Activated CD4-positive, CD25-positive, alpha-beta regulatory T cell (primary cell): ENCODE measurements around the gene SEC61G.

Source experiments
- DNase-seq, 4 experiments: peaks; one replicate each; lab custom pipeline; 2025; lab: John Stamatoyannopoulos, UW

SEC61G gene

GRCh38 chr7:54764861-54765260, 5.8 kb upstream of the SEC61G start:
- no peak for DNase-seq

GRCh38 chr7:54757711-54758110, 1.3 kb downstream of the SEC61G start:
- no peak for DNase-seq

GRCh38 chr7:54749200-54749599, 9.8 kb downstream of the SEC61G start:
- DNase-seq = no peak

GRCh38 chr7:54747234-54747633, 11.8 kb downstream of the SEC61G start:
- no peak for DNase-seq

GRCh38 chr7:54743580-54743979, 15.4 kb downstream of the SEC61G start:
- DNase-seq = no peak

- DNase-seq = no peak
Observed at GRCh38 chr7:54738737-54739136, 20.3 kb downstream of the SEC61G start.

- no peak for DNase-seq
Observed at GRCh38 chr7:54729107-54729506, 29.9 kb downstream of the SEC61G start.

GRCh38 chr7:54728411-54728810, 30.6 kb downstream of the SEC61G start:
- no peak for DNase-seq

GRCh38 chr7:54725255-54725654, 33.8 kb downstream of the SEC61G start:
- no peak for DNase-seq

- DNase-seq = no peak
Observed at GRCh38 chr7:54722502-54722901, 36.5 kb downstream of the SEC61G start.

GRCh38 chr7:54722026-54722425, 37.0 kb downstream of the SEC61G start:
- DNase-seq = no peak

GRCh38 chr7:54719974-54720373, 39.0 kb downstream of the SEC61G start:
- DNase-seq = no peak

- DNase-seq = no peak
Observed at GRCh38 chr7:54719425-54719824, 39.6 kb downstream of the SEC61G start.

- no peak for DNase-seq
Observed at GRCh38 chr7:54712820-54713219, 46.2 kb downstream of the SEC61G start.

- no peak for DNase-seq
Observed at GRCh38 chr7:54711900-54712595, 47.0 kb downstream of the SEC61G start.

GRCh38 chr7:54709283-54709682, 49.7 kb downstream of the SEC61G start:
- DNase-seq = no peak

- DNase-seq = no peak
Observed at GRCh38 chr7:54705436-54705835, 53.6 kb downstream of the SEC61G start.

- no peak for DNase-seq
Observed at GRCh38 chr7:54704851-54705250, 54.2 kb downstream of the SEC61G start.
